Thyroid gland (tissue), 4 donors: ENCODE data around the gene SUGCT. TPM values are rescaled to one million over a fixed set of nuclear protein-coding genes. Genes with fewer than 3 reads are reported as not detected.
A peak's percentile ranks its signal among the peaks of the same experiment; 100 is the strongest.
"Not testable (repeated sequence)": the region's sequence is repeated elsewhere in the genome, so short reads cannot be mapped to it uniquely, and the experiment has no call there.

Experiments used
- DNase-seq, 2 donors: peaks; one replicate each; pipeline ENCODE4 v3.0.0-alpha.2; 2019
- H3K27ac ChIP-seq, 3 donors: fragments of 200-600 bp; sonication (generic); 1 replicate in 2 of 3; 2 replicates in 1 of 3; pipeline ENCODE4 v1.5.1; 2016 to 2019; ENCODE audit warnings: mild to moderate bottlenecking in 1 of 3, moderate library complexity in 1 of 3
- H3K27me3 ChIP-seq: fragments of 200-600 bp; sonication (generic); one replicate; pipeline ENCODE4 v1.5.1; 2019
- H3K36me3 ChIP-seq, 2 donors: fragments of 200-600 bp; sonication (generic); one replicate each; pipeline ENCODE4 v1.5.1; 2016 to 2019
- H3K4me1 ChIP-seq, 2 donors: fragments of 200-600 bp; sonication (generic); one replicate each; pipeline ENCODE4 v1.5.1; 2017 to 2019
- H3K4me3 ChIP-seq, 3 donors: fragments of 200-600 bp; sonication (generic); replicated peaks in 1 of 3; 1 replicate in 2 of 3; 2 replicates in 1 of 3; pipeline ENCODE4 v1.5.1; 2016; ENCODE audit warnings: mild to moderate bottlenecking in 1 of 3
- H3K9me3 ChIP-seq: fragments of 200-600 bp; sonication (generic); one replicate; pipeline ENCODE4 v1.5.1; 2017
- POLR2A ChIP-seq, 2 donors: fragments of 450-650 bp; IDR thresholded peaks; one replicate each; pipeline ENCODE4 v1.6.1; 2017; ENCODE audit warnings: antibody characterized with exemption in 2 of 2, mild to moderate bottlenecking in 2 of 2, moderate library complexity in 1 of 2
- WGBS, 2 donors: methylation state at CpG; one replicate each; pipeline ENCODE4 v1.1.5; 2017; 5-methylcytosine and 5-hydroxymethylcytosine counted together
- intact Hi-C: fragments of 100-400 bp; cut with DNase I; formaldehyde crosslinking; loops from one replicate; pipeline ENCODE4 v1.15.1; 2023
- total RNA-seq, 4 donors: library from RNA; depleted of rRNA; stranded (reverse); fragments of >200 nt; gene quantifications; one replicate each; pipeline ENCODE4 v1.2.3, GENCODE V29; 2016
- TF ChIP-seq, protein P1 (sequence below), 6 experiments: fragments of 200-600 bp in 3 of 6; fragments of 450-650 bp in 3 of 6; sonication (generic) in 3 of 6; IDR thresholded peaks; one replicate each; pipeline ENCODE4 v1.5.1; 2016 to 2019; ENCODE audit warnings: antibody characterized with exemption in 6 of 6, mild to moderate bottlenecking in 2 of 6, inconsistent platforms in 1 of 6, moderate library complexity in 1 of 6

SUGCT gene
- total RNA-seq, 4 donors from 2014 or later = 1.3 to 15.2 (median 3.2) TPM

DNA sequence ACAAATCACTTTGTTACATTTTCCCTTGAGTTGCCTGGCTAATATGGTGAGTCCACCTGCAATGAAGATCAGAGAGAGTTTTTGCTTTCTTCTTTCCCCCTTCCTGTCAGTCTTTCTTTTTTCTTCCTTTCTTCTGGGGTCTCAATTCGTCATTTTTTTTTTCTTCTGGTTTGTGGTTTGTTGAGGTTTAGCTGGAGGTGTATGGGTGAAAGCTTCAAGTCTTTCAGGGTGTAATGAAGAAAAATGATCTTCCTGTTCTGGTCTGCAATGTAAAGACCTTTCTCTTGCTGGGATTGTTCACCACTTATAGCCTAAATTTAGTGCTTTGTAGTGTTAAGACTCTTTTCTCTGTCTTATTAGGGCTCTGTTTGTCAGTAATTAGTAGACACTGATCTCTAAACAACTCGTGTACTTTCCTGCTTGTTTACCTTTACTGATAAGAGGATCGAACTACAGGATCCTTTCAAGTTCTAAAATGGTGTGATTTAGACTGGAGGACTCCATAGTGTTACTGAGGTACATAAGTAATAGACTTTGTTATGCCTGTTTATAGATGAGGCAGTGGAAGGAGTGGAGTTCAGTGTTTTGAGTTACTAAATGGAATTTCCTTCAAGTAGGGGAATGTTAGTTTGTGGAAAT lies 129.1 kb downstream of the SUGCT start:
- Histone ChIP-seq H3K4me3 (no peak overlapping the region), H3K4me1 (peaks cover 4 to 13% of the 10 kb centered on the region in 2 donors), H3K9me3 (no peaks in the 10 kb centered on the region), H3K27me3 (no peaks in the 10 kb centered on the region), H3K27ac (peak overlapping the region in 1 of 3 donors; percentile 17), H3K36me3 (no peaks in the 10 kb centered on the region)
- WGBS, 2 donors = 39 to 43% methylated on average over 3 of the region's 3 CpGs
- TF ChIP-seq, protein P1, sequence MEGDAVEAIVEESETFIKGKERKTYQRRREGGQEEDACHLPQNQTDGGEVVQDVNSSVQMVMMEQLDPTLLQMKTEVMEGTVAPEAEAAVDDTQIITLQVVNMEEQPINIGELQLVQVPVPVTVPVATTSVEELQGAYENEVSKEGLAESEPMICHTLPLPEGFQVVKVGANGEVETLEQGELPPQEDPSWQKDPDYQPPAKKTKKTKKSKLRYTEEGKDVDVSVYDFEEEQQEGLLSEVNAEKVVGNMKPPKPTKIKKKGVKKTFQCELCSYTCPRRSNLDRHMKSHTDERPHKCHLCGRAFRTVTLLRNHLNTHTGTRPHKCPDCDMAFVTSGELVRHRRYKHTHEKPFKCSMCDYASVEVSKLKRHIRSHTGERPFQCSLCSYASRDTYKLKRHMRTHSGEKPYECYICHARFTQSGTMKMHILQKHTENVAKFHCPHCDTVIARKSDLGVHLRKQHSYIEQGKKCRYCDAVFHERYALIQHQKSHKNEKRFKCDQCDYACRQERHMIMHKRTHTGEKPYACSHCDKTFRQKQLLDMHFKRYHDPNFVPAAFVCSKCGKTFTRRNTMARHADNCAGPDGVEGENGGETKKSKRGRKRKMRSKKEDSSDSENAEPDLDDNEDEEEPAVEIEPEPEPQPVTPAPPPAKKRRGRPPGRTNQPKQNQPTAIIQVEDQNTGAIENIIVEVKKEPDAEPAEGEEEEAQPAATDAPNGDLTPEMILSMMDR (IDR thresholded peaks at IDR 0.05) = no peak
- TF ChIP-seq POLR2A (IDR thresholded peaks at IDR 0.05) = no peak
- no peak for DNase-seq
- intact Hi-C loops = no loop called here

DNA sequence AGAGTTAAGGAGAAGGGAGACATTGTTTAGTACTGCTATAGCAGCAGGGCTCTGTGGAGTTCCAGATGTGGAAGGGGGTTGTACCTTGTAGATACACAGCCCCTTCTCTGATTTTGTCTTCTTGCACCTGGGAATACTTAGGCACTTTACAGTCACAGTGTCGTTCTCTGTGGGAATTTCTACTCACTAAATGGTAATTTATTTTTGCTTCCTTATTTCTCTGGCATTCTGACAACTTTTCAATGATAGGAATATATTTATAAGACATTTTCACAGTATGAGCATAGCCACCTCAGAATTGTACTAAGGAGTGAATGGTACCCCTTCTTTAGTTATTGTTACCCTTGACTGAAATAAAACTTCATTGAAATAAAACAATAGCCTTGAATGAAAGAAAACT lies 132.8 kb downstream of the SUGCT start:
- intact Hi-C loops = no loop called here
- no peak overlapping the region for H3K27ac ChIP-seq
- peaks cover 4 to 13% of the 10 kb centered on the region in 2 donors for H3K4me1 ChIP-seq
- DNase-seq = no peak
- no peak overlapping the region for H3K4me3 ChIP-seq
- H3K36me3 ChIP-seq = no peaks in the 10 kb centered on the region
- TF ChIP-seq, protein P1 (IDR thresholded peaks at IDR 0.05) = no peak
- TF ChIP-seq POLR2A (IDR thresholded peaks at IDR 0.05) = no peak
- 71 to 80% methylated on average over 1 of the region's 1 CpG for WGBS, 2 donors
- no peaks in the 10 kb centered on the region for H3K27me3 ChIP-seq
- H3K9me3 ChIP-seq = no peaks in the 10 kb centered on the region

DNA sequence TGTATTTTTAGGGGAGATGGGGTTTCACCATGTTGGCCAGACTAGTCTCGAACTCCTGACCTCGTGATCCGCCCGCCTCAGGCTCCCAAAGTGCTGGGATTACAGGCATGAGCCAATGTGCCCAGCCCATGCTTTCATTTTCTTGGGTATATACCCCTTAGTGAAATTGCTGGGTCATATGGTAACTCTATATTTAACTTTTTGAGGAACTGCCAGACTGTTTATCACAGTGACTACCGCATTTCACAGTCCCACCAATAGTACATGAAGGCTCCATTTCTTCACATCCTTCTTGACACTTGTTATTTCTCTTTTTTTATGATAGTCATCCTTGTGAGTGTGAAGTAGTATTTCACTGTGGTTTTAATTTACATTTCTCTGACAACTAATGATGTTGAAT lies 134.0 kb downstream of the SUGCT start:
- DNase-seq, H3K36me3 ChIP-seq, H3K27ac ChIP-seq, H3K9me3 ChIP-seq, H3K27me3 ChIP-seq, H3K4me3 ChIP-seq, intact Hi-C loops: not testable (repeated sequence)
- peaks cover 4 to 13% of the 10 kb centered on the region in 2 donors for H3K4me1 ChIP-seq
- WGBS, 2 donors = 83 to 84% methylated on average over 5 of the region's 5 CpGs

DNA sequence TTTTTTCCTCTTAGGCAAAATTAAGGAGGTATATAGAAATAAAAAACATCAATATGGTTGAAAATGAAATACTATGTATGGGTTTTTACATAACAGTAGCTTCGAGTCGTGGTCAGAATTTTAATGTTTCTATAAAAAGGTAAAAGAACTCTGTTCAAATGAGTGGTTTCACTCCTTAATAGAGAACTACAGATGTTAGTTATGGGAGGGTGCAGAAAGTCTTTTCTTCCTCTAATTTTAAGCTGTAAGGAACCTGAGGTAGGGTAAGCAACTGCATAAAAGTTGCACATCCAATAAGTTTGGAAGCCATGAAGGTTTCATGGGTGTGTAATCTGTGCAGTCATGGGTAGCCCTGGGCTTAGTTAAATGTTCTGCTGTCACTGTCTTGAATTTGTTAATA lies 141.3 kb downstream of the SUGCT start:
- Histone ChIP-seq H3K4me1 (no peaks in the 10 kb centered on the region), H3K27ac (no peak overlapping the region), H3K36me3 (no peaks in the 10 kb centered on the region), H3K27me3 (no peaks in the 10 kb centered on the region), H3K9me3 (no peaks in the 10 kb centered on the region), H3K4me3 (no peak overlapping the region)
- WGBS, 2 donors = 78 to 81% methylated on average over 2 of the region's 2 CpGs
- DNase-seq = no peak
- intact Hi-C loops = no loop called here
- no peak for TF ChIP-seq POLR2A (IDR thresholded peaks at IDR 0.05)
- TF ChIP-seq, protein P1 (IDR thresholded peaks at IDR 0.05) = no peak

DNA sequence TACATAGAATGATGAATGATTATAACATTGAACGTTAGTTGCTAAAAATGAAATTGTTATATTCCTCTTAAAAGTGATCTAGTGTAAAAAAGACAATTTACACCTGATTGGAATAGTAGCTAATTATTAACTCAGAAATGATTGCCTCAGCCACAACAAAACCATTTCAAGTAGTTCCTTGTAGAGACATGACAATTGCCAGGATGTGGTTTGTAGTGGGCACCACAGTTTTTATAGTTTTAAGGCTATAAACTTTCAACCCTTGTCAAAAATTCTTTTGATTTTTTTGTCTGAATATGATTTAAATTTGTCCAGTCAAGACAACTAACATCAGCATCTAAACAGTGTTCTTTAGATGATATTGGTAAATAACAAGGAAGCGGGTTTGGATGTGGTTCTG lies 145.2 kb downstream of the SUGCT start:
- 44 to 49% methylated on average over 2 of the region's 2 CpGs for WGBS, 2 donors
- Histone ChIP-seq H3K27me3 (no peaks in the 10 kb centered on the region), H3K27ac (no peak overlapping the region), H3K4me1 (peaks cover 8 to 9% of the 10 kb centered on the region in 2 donors), H3K9me3 (no peaks in the 10 kb centered on the region), H3K36me3 (no peaks in the 10 kb centered on the region), H3K4me3 (no peak overlapping the region)
- DNase-seq = no peak
- TF ChIP-seq, protein P1 (IDR thresholded peaks at IDR 0.05) = no peak
- no peak for TF ChIP-seq POLR2A (IDR thresholded peaks at IDR 0.05)
- intact Hi-C loops = no loop called here
